Endodermal cell (in vitro differentiated cells): ENCODE measurements around the gene IFNLR1. TPM values are rescaled to one million over a fixed set of nuclear protein-coding genes. Genes with fewer than 3 reads are reported as not detected.

ENCODE experiments used
- DNase-seq: peaks from one replicate; pipeline ENCODE4 v3.0.0-alpha.2; 2017
- H3K27ac ChIP-seq: 2 replicates; pipeline ENCODE4 v1.5.1; 2013; ENCODE audit warnings: mild to moderate bottlenecking, low read depth, low read length, moderate library complexity
- H3K27me3 ChIP-seq: 2 replicates; pipeline ENCODE4 v1.6.1; 2013; ENCODE audit warnings: mild to moderate bottlenecking, low read length, moderate library complexity; ENCODE audit not compliant: insufficient read depth, control insufficient read depth, poor library complexity, severe bottlenecking
- H3K36me3 ChIP-seq: 2 replicates; pipeline ENCODE4 v1.7.0; 2013; ENCODE audit warnings: mild to moderate bottlenecking, low read length, moderate library complexity; ENCODE audit not compliant: control insufficient read depth, insufficient read depth
- H3K4me1 ChIP-seq: one replicate; pipeline ENCODE4 v1.7.0; 2013; ENCODE audit warnings: low read length; ENCODE audit not compliant: control insufficient read depth, insufficient read depth
- H3K4me3 ChIP-seq: 2 replicates; pipeline ENCODE4 v1.5.1; 2013; ENCODE audit warnings: mild to moderate bottlenecking, low read length, moderate library complexity
- H3K9ac ChIP-seq: 2 replicates; pipeline ENCODE4 v1.6.1; 2013; ENCODE audit warnings: mild to moderate bottlenecking, low read length, moderate library complexity; ENCODE audit not compliant: poor library complexity, severe bottlenecking; ENCODE audit errors: extremely low read depth
- H3K9me3 ChIP-seq: 2 replicates; pipeline ENCODE4 v1.6.1; 2013; ENCODE audit warnings: mild to moderate bottlenecking, low read length, moderate library complexity; ENCODE audit not compliant: control insufficient read depth
- H3K27ac Mint-ChIP-seq: 2 replicates; pipeline ENCODE4 v1.8.0; 2020; ENCODE audit warnings: mixed read lengths
- H3K27me3 Mint-ChIP-seq: 2 replicates; pipeline ENCODE4 v1.8.0; 2021; ENCODE audit warnings: mild to moderate bottlenecking, mixed read lengths; ENCODE audit not compliant: insufficient read depth
- H3K36me3 Mint-ChIP-seq: 2 replicates; pipeline ENCODE4 v1.8.0; 2020; ENCODE audit warnings: low read depth, mixed read lengths
- H3K4me1 Mint-ChIP-seq: 2 replicates; pipeline ENCODE4 v1.8.0; 2020; ENCODE audit warnings: mixed read lengths
- H3K4me3 Mint-ChIP-seq: 2 replicates; pipeline ENCODE4 v1.8.0; 2020; ENCODE audit warnings: mild to moderate bottlenecking, moderate library complexity, mixed read lengths
- H3K9me3 Mint-ChIP-seq: 2 replicates; pipeline ENCODE4 v1.8.0; 2020; ENCODE audit warnings: mild to moderate bottlenecking, mixed read lengths
- CTCF ChIP-seq: fragments of 200-600 bp; sonication (generic); conservative IDR thresholded peaks from 2 replicates; pipeline ENCODE4 v1.5.0; 2021; ENCODE audit warnings: antibody characterized with exemption, mild to moderate bottlenecking
- WGBS, 2 experiments: methylation state at CpG; one replicate each; pipeline versions ENCODE4 v1.1.5 to v1.1.7; 2013; ENCODE audit warnings: missing lambda C conversion rate in 2 of 2, mixed read lengths in 1 of 2; ENCODE audit not compliant: insufficient coverage in 1 of 2, insufficient read length in 1 of 2; 5-methylcytosine and 5-hydroxymethylcytosine counted together
- total RNA-seq, 2 donors: library from RNA; stranded (reverse); fragmentation: NEBNext Ultra II Directional in 1 of 2; extraction: Animal tissue kit (Norgen Biotek cat#: 25700) in 1 of 2; gene quantifications; 2 replicates in 1 of 2; 3 replicates in 1 of 2; pipeline ENCODE4 v1.2.1, GENCODE V29; 2021

The IFNLR1 gene
- total RNA-seq, 2 donors from 2014 or later: 12.1 to 13.0 TPM

- Mint-ChIP-seq H3K27me3 (no peaks in the 10 kb centered on the region), H3K4me1 (no peaks in the 10 kb centered on the region), H3K4me3 (no peak overlapping the region), H3K27ac (no peak overlapping the region), H3K36me3 (no peaks in the 10 kb centered on the region), H3K9me3 (no peaks in the 10 kb centered on the region)
- no peak for TF ChIP-seq CTCF
- Histone ChIP-seq H3K27me3 (no peaks in the 10 kb centered on the region), H3K4me1 (no peaks in the 10 kb centered on the region), H3K27ac (no peak overlapping the region), H3K9me3 (no peaks in the 10 kb centered on the region), H3K4me3 (no peak overlapping the region), H3K36me3 (no peaks in the 10 kb centered on the region), H3K9ac (no peak overlapping the region)
- 75 to 100% methylated on average over 2 to 7 of the region's 8 CpGs for WGBS, 2 experiments
- no peak for DNase-seq
These were observed 11.7 kb upstream of the IFNLR1 start for GRCh38 chr1:24198766-24199165.

DNA sequence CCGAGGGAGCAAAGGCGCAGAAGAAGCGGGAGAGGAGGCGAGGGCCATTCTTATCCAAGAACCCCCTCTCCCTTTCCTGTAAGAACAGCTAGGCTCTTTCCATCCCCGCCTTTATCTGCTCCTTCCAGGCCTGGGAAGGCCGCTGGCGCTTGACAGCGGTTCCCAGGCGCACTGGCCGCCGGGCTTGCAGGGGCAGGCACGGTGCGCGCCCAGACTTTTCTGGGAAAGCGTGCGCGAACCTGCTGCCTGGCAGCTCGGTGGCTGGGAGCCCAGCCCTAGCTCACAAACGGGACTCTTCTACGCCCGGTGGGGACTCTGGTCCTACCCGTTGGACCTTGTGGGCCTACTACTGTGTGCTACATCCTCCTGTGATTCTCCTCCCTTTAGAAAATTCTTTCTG, 8.8 kb upstream of the IFNLR1 start:
- Mint-ChIP-seq H3K27me3 (no peaks in the 10 kb centered on the region), H3K36me3 (no peaks in the 10 kb centered on the region), H3K4me3 (no peak overlapping the region), H3K27ac (no peak overlapping the region), H3K9me3 (no peaks in the 10 kb centered on the region), H3K4me1 (no peaks in the 10 kb centered on the region)
- TF ChIP-seq CTCF: no peak
- Histone ChIP-seq H3K9ac (no peak overlapping the region), H3K27ac (no peak overlapping the region), H3K36me3 (no peaks in the 10 kb centered on the region), H3K9me3 (no peaks in the 10 kb centered on the region), H3K4me3 (no peak overlapping the region), H3K4me1 (no peaks in the 10 kb centered on the region), H3K27me3 (no peaks in the 10 kb centered on the region)
- 92 to 95% methylated on average over 16 to 22 of the region's 22 CpGs for WGBS, 2 experiments
- no peak for DNase-seq

GRCh38 chr1:24195136-24195535, 8.0 kb upstream of the IFNLR1 start:
- Histone ChIP-seq H3K9ac (no peak overlapping the region), H3K9me3 (no peaks in the 10 kb centered on the region), H3K27ac (no peak overlapping the region), H3K27me3 (no peaks in the 10 kb centered on the region), H3K4me3 (no peak overlapping the region), H3K4me1 (no peaks in the 10 kb centered on the region), H3K36me3 (no peaks in the 10 kb centered on the region)
- DNase-seq: no peak
- Mint-ChIP-seq H3K4me3 (no peak overlapping the region), H3K27me3 (no peaks in the 10 kb centered on the region), H3K27ac (no peak overlapping the region), H3K36me3 (no peaks in the 10 kb centered on the region), H3K4me1 (no peaks in the 10 kb centered on the region), H3K9me3 (no peaks in the 10 kb centered on the region)
- 57% methylated on average over 1 of the region's 2 CpGs; no CpG with 5 or more reads in 1 of the 2 experiments for WGBS, 2 experiments
- TF ChIP-seq CTCF: no peak
